NCI-H1105 treated with DMSO at 0.1 percent for 48 hours (cell line): ENCODE results near the gene PMCH.
A peak's percentile ranks its signal among the peaks of the same experiment; 100 is the strongest.
"Not testable (repeated sequence)": the region's sequence is repeated elsewhere in the genome, so short reads cannot be mapped to it uniquely, and the experiment has no call there.

Experiments used
- DNase-seq: peaks from one replicate; lab custom pipeline; 2025; lab: John Stamatoyannopoulos, UW

Gene PMCH, protein sequence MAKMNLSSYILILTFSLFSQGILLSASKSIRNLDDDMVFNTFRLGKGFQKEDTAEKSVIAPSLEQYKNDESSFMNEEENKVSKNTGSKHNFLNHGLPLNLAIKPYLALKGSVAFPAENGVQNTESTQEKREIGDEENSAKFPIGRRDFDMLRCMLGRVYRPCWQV

DNA sequence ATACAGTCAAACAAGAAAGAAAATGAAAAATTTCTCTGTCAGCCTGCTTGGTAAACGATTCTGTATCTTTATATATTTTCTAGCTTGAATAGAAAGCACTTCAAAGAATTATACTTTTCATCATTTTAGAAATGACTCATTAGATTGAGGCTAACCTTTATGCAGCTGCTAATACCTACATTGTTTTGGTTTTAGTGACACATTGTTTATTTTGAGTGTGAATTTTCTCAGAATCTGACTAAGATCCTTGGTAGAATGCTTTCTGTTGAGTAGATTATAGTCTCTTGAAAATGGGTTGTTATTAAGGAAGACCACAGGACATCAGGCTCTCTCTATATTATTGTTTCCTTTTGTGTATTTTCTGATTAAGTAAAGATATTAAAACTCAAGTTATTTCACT lies at the start of gene PMCH:
TSS of gene PMCH (minus strand) at position 45 of the 400 bp plus-strand sequence. CDS start 63 bp downstream, outside the sequence.
- no peak for DNase-seq

DNA sequence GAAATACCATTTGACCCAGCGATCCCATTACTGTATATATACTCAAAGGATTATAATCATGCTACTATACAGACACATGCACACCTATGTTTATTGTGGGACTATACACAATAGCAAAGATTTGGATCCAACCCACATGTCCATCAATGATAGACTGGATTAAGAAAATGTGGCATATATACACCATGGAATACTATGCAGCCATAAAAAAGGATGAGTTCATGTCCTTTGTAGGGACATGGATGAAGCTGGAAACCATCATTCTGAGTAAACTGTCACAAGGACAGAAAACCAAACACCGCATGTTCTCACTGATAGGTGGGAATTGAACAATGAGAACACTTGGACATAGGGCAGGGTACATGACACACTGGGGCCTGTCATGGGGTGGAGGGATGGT lies 43.2 kb upstream of the PMCH start:
- DNase-seq: not testable (repeated sequence)

DNA sequence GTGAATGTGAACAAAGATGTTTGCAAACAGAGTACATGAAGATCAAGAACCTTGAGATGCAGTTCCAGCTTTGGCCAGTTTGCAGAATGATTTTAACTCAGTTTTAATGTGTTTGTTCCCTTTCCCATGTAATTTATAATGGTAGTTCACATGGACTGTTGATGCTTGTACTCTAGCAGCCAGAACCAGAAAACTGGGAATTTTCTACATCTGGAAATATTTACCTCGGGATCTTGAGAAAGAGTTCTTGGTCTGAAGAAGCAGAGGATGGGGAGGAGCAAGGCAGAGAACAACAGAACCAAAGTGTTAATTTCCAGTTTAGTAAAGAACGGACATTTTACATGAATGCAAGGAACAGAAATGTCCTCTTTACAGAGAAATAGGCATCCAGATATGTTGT lies 37.0 kb upstream of the PMCH start:
- DNase-seq: no peak

DNA sequence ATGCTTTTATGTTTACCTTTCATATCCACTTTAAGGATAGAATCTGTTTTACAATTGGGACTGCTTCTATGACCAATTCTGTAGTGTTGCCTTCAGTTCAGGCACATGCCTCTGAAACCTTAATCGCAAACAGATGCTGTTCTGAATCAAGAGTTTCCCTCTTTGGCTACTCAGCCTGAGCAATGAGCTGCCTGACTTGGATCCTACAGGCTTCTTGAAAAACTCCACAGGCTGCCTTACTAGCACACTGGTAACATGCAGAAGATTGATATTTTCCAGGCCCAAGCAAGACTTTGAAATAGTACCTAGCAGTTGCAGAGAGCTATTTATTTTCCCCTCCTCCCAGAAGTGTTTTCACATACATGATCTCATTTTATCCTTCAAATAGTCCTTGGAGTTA lies 34.8 kb upstream of the PMCH start:
- DNase-seq: no peak

DNA sequence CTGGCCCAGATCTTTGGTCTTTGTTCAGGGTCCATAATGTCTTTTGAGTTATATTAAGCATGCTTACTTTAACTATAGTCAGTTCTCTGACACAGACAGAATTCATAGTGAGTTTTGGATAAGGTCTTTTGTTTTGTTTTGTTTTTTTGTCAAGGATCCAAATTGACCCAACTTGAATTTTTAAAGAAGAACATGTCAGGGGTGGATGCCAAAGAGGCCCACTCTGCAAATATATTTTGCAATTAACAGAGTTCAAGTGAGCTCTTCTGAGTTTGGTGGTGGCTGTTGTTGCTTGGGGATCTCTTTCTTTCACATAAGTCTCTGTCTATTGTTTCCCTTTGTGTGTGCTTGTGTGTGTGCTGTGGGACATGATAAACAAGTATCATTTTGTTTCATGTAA lies 34.4 kb upstream of the PMCH start:
- no peak for DNase-seq

DNA sequence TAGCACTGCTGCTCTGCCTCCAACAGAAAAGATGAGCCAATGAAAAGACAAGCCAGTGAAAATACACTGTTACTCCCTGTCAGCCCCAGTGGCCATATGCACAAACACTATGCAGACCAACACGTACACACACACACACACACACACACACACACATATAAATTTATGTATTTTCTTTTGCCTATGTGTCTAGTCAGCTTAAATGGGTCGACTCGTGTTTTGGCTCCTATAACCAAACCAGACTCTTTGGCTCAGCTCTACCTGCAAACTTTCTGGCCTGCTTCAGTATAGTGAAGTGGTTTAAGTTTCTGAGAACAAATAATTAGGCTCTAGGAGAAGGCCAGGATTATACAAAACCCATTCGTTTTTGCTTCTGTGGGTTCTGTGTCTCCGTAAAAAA lies 30.3 kb upstream of the PMCH start:
- no peak for DNase-seq

DNA sequence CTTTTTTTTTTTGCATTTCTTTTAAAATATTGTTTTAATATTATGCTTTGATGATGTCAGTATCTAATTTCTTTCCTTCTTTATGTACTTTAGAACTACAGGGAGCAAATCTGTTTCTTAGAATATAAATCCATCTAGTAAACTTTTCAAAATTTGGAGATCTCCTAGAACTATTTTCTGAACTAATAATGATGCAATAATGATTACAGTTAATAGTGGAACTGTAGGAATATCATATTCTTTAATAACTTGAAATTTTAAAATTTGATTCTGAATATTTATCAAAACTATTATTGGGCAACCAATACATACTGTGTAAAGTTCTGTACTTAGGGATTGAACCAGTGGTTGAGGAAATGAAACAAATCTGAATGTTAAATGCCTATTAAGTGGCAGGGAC lies 23.1 kb upstream of the PMCH start:
- no peak for DNase-seq

DNA sequence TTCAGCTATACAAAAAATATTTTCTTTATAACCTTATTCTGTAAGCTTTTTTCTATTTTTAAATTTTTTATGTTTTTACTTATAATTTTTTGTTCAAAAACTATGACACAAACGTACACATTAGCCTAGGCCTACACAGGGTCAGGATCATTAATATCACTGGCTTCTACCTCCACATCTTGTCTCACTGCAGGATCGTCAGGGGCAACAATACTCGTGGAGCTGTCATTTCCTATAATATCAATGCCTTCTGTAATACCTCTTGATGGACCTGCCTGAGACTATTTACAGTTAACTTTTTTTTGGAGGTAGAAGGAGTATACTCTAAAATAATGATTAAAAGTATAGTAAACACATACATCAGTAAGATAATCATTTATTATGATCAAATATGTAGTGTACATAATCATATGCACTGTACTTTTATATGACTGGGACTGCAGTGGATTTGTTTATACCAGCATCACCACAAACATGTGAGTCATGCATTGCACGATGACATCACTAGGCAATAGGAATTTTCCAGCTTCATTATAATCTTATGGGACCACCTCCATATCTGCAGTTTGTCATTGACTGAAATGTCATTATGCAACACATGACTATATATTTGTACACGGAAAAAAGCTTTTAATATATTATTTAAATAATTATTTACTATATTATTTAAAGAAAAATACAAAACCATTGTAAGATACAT lies 18.5 kb upstream of the PMCH start:
- DNase-seq: no peak

DNA sequence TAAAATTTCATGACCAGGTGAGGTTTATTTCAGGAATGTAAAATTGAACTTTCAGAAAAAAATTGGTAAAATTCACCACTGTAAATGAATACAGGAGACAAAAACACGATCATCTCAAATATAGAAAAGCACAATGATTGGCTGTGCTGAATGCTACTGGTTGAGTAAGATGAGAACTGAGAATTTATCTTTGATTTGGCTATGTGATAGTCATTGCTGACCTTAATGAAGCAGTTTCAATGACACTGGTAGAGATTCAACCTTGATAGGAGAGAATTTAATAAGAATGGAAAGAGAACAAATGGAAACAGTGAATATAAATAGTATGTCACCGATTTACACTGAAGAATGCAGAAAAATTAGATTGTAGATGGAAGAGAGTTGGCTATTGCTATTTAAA lies 6.4 kb upstream of the PMCH start:
- no peak for DNase-seq

DNA sequence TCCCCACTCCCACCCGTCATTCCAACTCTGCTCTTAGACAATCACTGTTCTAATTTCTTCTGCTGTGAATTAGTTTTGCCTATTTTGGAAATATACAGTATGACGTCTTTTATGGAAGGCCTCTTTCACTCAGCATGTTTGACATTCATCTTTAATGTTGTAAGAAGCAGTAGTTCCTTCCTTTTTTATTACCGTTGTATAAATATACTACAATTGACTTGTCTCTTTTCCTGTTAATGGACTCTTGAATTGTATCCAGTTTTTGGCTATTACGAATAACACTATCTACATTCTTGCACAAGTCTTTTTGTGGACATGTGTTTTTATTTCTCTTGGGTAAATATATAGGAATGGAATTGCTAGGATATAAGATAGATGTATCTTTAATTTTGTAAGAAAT lies 4.9 kb upstream of the PMCH start:
- DNase-seq: no peak

DNA sequence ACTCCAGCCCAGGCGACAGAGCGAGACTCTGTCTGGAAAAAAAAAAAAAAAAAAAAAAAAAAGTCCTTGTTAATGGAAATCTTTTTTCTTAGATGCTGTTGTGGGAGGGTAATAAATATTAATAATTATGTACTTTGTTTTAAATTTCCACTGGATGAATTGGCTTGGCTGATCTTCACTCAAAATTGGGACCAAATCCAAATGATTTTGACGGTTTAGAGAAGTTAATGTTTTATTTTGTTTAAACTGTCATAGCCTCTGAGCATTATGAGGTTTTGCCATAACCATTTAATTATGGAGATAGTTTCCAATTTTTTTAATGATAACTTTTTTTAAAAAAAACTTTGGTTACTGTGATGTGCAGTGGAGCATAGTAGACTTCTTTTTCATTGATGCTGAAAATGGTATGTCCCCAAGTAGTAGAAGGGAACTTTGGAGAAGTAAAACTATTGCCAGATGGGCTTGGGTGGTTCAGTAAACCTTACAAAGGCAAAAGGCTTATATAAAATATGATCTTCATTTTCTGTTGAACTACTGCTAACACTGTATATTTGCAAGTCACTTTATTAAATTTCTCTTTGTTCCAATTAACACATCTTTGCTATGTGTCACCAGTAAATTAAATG lies 3.9 kb upstream of the PMCH start:
- no peak for DNase-seq

DNA sequence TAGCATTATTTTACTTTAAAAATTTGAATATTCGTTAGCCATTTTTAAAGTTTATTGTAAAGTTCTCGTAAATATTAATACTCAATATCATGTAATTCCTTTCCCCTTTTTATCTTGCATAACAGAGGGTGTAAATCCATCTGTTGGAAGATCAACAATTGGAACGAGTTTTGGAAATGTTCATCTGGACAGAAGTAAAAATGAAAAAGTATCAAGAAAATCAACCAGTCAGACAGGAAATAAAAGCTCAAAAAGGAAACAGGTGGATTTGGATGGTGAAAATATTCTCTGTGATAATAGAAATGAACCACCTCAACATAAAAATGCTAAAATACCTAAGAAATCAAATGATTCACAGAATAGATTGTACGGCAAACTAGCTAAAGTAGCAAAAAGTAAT lies 1.8 kb downstream of the PMCH start:
- DNase-seq: no peak

DNA sequence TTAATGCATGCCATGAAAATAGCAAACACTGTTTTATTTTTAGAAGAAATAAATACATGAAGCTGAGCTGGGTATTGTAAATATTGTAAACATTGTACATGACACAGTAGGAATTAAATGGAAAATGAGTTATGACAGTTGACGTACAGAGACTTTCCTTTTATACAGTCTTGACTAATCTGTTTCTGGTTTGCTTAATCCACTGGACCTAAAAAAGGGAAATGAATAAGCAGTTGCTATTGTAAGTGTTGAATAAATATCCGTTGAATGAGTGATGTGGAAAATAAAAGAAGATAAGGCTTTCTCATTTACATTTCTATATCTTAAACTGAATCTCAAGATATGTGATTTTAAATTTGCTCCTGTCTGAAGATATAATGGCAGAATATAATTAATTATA lies 15.0 kb downstream of the PMCH start:
- DNase-seq: no peak

DNA sequence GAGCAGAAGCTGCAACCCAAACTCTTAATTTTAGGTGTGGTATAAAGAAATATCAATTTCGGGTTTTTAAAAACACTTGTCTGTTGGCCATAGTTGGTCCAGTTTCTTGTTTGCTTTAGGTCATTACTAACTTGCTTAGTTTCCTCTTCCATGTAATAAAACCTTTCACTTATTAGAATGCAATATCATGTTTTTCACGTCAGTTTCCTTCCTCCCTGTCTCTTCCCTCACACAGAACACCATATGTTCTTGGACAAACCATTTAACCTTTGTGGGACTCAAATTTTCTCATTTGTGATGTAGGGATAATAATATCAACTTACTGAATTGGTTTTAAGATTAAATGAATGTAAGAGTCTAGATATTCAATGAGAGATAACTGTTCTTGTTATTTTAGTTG lies 22.9 kb downstream of the PMCH start:
- DNase-seq: no peak

DNA sequence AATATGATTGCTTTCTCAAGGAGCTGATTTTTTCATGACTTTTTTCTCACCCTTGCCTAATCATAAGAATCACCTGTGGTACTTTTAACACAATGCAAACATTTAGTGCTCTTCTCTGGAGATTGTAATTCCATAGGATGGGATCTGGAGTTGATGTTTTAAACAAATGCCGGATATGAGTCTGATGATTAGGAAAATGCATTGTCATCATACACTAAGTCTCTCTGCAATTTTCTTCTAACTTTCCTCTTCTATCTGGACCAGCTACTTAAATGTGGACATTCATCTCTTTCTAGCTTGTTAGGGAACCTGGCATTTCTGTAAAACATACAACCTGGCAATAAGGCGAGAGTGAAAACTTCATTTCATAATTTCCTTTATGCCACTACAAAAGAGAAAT lies 23.5 kb downstream of the PMCH start:
- DNase-seq: no peak

DNA sequence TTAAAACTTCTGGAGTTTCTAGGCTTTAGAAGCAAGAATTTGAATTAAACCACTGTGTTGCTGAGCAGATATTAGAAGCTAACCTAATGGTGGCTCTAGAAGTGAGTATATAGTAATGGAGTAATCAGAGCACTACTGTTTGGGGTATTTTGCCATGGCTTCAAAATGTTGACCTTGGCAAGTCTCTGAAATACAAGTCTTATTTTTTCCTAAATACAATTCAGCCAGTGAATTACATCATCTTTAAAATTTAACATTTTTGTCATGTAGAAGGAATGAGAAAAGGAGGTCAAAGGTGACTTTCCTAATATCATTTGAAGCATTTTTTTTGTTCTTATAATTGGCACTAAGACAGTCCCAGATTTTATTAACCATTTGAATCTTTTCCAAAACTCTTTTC lies 25.2 kb downstream of the PMCH start:
- no peak for DNase-seq

DNA sequence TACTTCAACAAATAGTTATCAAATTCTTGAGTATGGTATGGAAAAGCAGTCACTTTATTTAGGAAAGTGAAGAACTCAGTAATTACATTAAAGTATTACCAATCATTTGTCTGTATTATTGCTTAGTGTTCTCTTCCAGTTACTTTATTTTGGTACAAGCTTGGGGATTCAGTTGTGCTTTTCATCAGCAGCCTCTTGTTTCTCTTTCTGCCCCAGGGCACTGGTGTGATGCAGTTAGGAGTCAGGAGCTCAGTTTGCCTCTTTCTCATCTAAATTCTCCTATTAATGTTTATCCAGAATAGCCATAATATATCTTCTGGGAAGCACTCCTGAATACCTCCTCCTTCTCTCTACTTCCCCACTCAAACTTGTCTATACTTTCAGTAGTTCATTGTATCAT lies 25.7 kb downstream of the PMCH start:
- no peak for DNase-seq

DNA sequence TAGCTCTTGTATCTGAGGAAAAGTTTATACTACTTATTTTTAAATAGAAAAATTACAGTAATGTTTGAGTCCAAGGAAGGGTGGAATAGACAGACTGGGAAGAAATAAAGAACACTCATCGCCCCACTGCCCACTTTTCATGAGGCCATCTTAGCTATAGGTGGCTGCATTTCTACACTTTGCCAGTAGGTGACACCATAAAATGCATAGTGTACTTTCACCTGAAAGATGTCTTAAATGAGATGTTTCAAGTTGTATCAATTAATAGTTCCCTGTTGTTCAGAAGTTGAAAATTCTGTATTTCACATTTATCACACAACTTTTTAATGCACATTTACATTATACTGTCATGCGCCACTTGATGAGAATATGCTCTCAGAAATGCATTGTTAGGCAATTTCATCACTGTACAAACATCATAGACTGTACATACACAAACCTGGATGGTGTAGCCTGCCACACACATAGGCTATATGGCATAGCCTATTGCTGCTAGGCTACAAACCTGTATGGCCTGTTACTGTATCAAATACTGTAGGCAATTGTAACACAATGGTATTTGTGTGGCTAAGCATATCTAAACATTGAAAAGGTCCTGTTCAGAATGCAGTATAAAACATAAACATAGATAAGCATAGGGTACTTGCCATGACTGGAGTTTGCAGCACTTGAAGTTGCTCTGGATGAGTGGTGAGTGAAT lies 27.6 kb downstream of the PMCH start:
- peak; percentile 35 for DNase-seq

DNA sequence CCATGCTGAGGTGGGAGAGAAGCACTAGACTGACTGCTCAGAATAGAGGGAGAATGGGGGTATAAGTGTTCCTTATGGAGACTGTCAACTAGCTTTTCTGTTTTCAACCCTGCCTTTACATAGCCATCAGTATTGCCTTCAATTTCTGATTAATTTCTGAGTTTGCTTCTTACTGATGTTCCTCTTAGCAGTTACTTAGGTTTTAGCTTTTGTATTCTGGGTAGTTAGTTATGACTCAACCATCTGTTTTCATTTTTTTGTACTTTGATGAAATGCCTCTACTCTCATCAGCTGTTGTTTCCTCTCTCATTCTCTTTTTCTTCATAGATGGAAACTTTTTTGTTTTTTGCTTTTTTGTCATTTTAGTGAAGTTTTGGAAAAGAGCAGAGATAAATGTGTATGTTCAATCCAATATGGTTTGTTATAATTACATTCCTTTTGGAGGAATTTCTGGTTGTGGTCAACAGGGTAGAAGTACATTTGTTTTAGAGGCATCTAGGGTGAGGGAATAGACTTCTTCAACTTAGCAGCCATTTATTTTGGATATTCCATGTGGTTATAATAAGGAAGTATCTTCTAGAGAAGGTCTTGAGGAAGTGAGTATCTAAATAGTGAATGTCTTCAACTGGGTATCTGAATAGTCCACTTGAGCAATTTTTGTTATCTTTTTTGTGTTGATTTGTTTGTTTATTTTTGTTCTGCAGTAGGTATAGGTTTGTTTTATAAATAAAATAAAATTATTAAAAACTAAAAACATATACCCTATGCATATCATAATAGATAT lies 29.6 kb downstream of the PMCH start:
- no peak for DNase-seq

DNA sequence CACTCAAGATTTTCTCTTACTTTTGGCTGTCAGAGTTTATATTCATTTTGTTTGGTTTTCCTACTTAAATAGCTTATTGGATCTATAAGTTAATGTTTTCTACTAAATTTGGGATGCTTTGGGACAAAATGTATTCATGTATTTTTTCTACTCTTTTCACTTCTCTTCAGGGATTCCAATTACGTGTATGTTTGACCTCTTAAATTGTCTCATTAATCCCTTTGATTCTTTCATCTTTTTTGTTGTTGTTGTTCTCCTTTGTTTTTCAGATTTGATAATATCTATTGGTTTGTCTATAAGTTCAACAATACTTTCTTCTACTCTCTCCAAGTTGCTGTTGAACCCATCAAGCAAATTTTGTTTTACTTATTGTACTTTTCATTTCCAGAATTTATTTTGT lies 34.2 kb downstream of the PMCH start:
- no peak for DNase-seq

DNA sequence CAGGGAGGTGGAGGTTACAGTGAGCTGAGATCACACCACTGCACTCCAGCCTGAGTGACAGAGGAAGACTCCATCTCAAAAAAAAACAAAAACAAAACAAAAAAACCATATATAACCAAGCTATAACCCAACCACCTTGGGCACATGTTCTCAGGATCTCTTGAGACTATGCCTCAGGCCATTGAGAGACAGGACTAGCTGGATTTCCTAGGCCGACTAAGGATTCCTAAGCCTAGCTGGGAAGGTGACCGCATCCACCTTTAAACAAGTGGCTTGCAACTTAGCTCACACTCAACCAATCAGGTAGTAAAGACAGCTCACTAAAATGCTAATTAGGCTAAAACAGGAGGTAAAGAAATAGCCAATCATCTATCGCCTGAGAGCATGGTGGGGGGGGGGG lies 42.4 kb downstream of the PMCH start:
- DNase-seq: not testable (repeated sequence)

DNA sequence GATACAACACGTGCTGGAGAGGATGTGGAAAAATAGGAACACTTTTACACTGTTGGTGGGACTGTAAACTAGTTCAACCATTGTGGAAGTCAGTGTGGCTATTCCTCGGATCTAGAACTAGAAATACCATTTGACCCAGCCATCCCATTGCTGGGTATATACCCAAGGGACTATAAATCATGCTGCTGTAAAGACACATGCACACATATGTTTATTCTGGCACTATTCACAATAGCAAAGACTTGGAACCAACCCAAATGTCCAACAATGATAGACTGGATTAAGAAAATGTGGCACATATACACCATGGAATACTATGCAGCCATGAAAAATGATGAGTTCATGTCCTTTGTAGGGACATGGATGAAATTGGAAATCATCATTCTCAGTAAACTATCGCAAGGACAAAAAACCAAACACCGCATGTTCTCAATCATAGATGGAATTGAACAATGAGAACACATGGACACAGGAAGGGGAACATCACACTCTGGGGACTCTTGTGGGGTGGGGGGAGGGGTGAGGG lies 50.5 kb downstream of the PMCH start:
- not testable (repeated sequence) for DNase-seq
